ENCODE data around the gene FAM193B.

- no peak for TF ChIP-seq GATA3 (IDR thresholded peaks at IDR 0.05; ENCODE audit: low read depth, low read length)
- TF ChIP-seq GATA2 (IDR thresholded peaks at IDR 0.05; ENCODE audit: low read depth, low read length), result no peak
These were observed 2.8 kb upstream of the FAM193B start for GRCh38 chr5:177557041-177557647.
